SJSA1 (cell line): ENCODE measurements around the gene SLC35B2. TPM values are rescaled to one million over a fixed set of nuclear protein-coding genes. Genes with fewer than 3 reads are reported as not detected.

ENCODE experiments used
- DNase-seq, 2 experiments: peaks; one replicate each; pipeline ENCODE4 v3.0.0-alpha.2; 2015 to 2020; ENCODE audit warnings: low spot score in 2 of 2, low read depth in 1 of 2
- H3K27ac ChIP-seq: fragments of 250-450 bp; sonication (Bioruptor Pico); 2 replicates; pipeline ENCODE4 v1.5.1; 2020; ENCODE audit warnings: mild to moderate bottlenecking, moderate library complexity
- H3K27me3 ChIP-seq: fragments of 250-450 bp; sonication (Bioruptor Pico); replicated peaks from 2 replicates; pipeline ENCODE4 v1.5.1; 2020; ENCODE audit warnings: mild to moderate bottlenecking, moderate library complexity
- H3K36me3 ChIP-seq: fragments of 250-450 bp; sonication (Bioruptor Pico); 2 replicates; pipeline ENCODE4 v1.5.1; 2020; ENCODE audit warnings: mild to moderate bottlenecking
- H3K4me1 ChIP-seq: fragments of 250-450 bp; sonication (Bioruptor Pico); replicated peaks from 2 replicates; pipeline ENCODE4 v1.6.1; 2021; ENCODE audit warnings: mild to moderate bottlenecking
- H3K4me3 ChIP-seq: fragments of 250-450 bp; sonication (Bioruptor Pico); 2 replicates; pipeline ENCODE4 v1.5.1; 2020; ENCODE audit warnings: mild to moderate bottlenecking
- H3K9me3 ChIP-seq: fragments of 250-450 bp; sonication (Bioruptor Pico); replicated peaks from 2 replicates; pipeline ENCODE4 v1.5.1; 2020; ENCODE audit warnings: mild to moderate bottlenecking
- total RNA-seq: library from RNA; depleted of rRNA; stranded (reverse); fragments of >200 nt; shearing (Covaris generic); gene quantifications from 2 replicates; pipeline ENCODE4 v1.2.3, GENCODE V29; 2014

SLC35B2 gene
- total RNA-seq, 1 experiment from 2014 or later, result 89.9 TPM

DNA sequence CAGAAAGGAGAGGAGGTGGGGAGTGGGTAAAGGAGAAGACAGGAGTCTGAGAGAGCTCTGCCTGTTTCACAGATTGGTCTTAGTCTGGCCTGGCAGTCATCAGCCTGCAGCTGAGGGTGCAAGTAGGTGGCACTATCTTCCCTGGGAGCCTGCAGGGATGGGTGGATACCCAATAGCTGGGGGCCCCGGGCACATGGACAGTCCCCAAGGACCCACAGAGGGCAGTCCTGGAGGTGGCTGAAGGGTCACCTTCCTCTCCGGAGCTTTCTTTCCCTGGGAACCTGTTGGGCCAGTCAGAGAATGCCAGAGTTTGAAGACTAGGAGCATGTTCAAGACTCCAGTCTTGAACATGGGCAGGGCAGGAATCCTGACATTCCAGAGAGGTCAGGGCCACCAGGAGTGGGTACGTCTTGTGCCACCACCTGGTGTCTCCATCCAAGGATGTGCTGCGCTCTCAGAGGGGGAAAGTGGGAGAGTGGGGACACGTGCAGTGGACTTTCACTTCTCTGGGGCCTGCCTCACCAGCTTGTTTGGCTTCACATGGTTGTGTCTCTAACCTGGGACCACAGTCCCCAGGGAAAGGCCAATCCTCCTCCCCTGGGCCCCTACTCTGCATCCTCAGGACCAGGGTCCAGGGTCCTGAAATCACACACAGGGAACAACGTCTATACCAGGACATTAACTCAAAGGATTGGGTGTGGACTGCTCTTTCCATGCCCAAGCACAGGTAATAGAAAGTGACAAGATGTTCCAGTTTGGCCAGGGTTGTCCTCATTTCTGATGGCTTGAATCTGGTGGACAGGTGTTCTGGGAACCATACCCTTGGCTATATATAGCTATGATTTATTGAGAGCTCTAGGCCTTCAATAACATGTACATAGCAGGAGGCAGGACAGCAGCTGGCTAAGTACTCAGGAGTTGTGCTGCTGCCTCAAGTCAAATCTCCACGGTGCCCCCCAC, 37.8 kb upstream of the SLC35B2 start:
- Histone ChIP-seq H3K27me3 (peaks cover 68% of the 10 kb centered on the region), H3K4me3 (no peak overlapping the region)
- DNase-seq, result no peak

DNA sequence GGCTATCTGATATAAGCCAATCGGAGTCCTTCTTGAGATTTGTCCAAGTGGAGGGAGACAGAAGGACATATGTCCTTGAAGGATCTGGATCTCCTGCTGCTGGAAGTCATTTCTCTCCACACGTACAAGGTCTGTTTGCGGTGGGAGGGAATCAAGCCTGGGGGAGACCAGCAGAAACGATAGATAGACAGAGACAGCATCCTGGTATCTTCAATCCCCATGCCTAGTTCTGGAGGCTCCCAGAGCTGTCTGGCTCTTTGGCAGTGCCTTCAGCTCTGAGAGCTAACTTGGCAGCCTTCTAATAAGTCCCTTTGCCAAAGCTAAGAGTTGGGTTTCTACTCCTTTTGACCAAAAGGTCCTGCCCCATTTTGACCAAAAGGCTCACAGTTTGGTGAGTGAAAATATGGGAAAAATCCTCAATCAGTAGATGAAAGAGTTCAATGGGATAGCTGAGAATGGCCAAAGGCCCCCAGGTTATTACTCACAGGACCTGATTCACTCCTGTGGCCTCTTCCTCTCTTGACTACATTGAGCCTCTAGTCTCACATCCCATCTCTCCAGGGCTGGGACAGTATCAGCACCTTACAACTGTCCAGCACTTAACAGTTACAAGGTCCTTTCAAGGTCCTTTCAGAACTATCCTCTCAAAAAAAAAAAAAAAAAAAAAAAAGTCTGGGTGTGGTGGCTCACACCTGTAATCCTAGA, 35.5 kb upstream of the SLC35B2 start:
- DNase-seq, result no peak
- no peaks in the 10 kb centered on the region for H3K36me3 ChIP-seq
- peaks cover 8% of the 10 kb centered on the region for H3K4me1 ChIP-seq
- H3K27ac ChIP-seq, result no peak overlapping the region
- H3K27me3 ChIP-seq, result peaks cover 76% of the 10 kb centered on the region
- H3K4me3 ChIP-seq, result no peak overlapping the region
- no peaks in the 10 kb centered on the region for H3K9me3 ChIP-seq

More for the DNA sequence above, 37.8 kb upstream of the SLC35B2 start:
- Histone ChIP-seq H3K27ac (no peak overlapping the region), H3K36me3 (peaks cover 2% of the 10 kb centered on the region), H3K9me3 (no peaks in the 10 kb centered on the region), H3K4me1 (peaks cover 10% of the 10 kb centered on the region)

DNA sequence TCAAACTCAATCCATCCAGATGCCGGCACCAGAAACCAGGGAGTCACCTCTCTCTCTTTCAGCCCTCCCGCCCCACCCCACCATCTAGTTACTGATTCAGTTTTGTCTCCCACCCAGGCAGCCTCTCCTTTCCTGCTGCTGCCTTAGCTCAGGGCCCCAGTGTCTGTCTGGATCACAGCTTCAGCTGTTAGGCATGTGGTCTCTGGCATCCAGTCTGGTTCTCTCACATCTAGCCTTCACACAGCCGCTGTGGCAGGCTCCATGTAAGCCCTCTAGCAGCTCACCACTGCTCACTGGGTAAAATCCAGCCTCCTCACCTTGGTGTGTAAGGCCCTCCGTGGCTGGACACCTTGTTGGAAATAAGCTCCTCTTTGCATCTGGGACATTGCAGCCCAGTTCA, 34.5 kb upstream of the SLC35B2 start:
- H3K4me3 ChIP-seq, result no peak overlapping the region
- no peak overlapping the region for H3K27ac ChIP-seq
- no peaks in the 10 kb centered on the region for H3K4me1 ChIP-seq
- H3K27me3 ChIP-seq, result peaks cover 66% of the 10 kb centered on the region
- no peaks in the 10 kb centered on the region for H3K36me3 ChIP-seq
- no peak for DNase-seq
- H3K9me3 ChIP-seq, result no peaks in the 10 kb centered on the region

DNA sequence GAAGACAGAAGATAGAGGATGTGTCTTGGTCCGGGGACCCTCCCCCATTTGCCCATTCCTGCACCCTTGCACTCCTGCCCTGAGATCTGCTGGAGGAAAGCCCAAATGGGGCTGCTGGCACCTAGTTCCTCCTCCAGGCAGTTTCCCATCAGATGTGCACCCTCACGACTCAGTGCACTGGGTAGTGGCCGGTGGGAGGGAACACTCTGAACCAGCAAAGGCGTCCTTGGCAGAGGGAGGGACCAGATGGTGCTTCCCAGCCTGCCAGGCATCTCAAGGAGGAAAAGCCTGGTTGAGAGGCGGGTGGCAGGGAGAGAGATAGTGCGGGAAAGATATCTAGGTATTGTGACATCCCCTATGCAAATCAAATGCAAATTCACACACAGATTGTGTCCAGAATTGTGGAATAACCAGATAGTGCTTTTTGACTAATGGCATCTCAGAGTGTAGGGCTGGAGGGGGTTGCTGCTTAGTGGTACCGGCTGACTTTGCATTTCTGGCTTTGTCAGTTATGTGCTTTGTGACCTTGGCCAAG, 32.5 kb upstream of the SLC35B2 start:
- H3K4me1 ChIP-seq, result no peaks in the 10 kb centered on the region
- no peaks in the 10 kb centered on the region for H3K9me3 ChIP-seq
- H3K27me3 ChIP-seq, result peaks cover 48% of the 10 kb centered on the region
- DNase-seq, result no peak
- no peaks in the 10 kb centered on the region for H3K36me3 ChIP-seq
- no peak overlapping the region for H3K27ac ChIP-seq
- no peak overlapping the region for H3K4me3 ChIP-seq

DNA sequence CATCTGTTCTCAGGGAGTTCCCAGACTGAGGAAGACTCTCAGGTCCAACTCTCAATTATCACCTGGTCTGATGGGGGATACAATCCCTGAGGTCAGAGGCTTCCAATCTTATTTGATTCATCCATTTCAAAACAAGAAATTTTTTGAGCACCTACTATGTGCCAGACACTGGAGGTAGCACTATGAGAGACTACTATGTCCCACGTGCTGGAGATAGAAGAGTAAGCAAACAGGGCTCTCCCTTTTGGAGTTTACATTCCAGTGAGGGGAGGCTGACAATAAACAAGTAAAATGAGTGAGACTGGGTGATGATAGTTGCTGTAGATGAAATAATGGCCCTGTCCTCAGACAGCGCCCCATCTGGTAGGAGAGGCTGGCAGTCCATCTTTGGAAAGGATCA, 29.4 kb upstream of the SLC35B2 start:
- Histone ChIP-seq H3K9me3 (no peaks in the 10 kb centered on the region), H3K4me1 (no peaks in the 10 kb centered on the region), H3K4me3 (no peak overlapping the region), H3K27ac (no peak overlapping the region), H3K36me3 (no peaks in the 10 kb centered on the region), H3K27me3 (peaks cover 34% of the 10 kb centered on the region)
- no peak for DNase-seq

DNA sequence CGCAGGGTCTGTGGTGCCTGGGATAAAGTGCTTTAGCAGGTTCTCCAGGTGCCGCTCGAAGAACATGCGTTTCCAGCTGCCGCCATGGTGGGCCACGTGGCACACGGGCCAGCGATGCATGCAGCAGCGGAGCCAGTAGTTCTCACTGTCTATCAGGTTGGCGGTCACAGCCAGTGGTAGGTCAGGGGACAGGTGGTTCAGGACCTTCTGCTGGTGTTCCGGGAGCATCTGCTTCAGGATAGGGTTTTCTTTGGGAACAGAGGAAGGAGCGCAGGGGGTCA, 28.9 kb upstream of the SLC35B2 start:
- H3K4me3 ChIP-seq, result no peak overlapping the region
- no peak overlapping the region for H3K27ac ChIP-seq
- H3K36me3 ChIP-seq, result no peaks in the 10 kb centered on the region
- H3K27me3 ChIP-seq, result peaks cover 29% of the 10 kb centered on the region
- H3K4me1 ChIP-seq, result no peaks in the 10 kb centered on the region
- H3K9me3 ChIP-seq, result no peaks in the 10 kb centered on the region
- DNase-seq, result no peak

DNA sequence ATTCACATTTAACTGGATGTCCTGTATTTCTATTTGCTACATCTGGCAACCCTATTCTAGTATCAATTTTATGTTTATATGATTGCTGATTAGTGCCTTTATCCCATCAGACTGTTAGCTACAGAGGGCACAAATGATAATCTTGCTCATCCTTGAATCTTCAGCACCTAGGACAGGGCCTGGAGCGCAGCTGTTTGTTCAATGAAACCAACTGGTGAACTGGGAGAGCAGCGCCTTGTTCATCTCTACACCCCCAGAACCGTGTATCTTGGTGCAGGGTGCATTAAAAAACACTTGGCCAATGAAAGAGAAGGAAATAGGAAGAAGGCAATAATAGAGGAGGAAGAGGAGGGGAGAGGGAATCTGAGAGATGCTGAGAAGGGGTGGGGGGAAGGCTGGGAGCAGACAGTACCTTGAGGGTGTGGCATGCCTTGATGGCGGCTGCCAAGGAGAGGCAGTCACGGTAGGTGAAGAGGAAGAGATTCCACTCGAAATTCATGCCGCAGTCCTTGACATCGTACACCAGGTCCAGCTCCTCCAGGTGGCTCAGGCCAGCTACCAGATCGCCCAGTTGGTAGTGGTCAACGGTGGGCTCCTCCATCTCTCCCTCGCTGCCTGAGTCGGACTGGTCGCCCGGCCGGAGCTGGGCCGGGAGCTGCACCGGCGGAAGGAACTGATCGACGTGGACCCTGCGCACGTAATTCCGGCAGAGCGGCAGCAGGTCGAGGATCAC, 28.4 kb upstream of the SLC35B2 start:
- Histone ChIP-seq H3K27me3 (peaks cover 28% of the 10 kb centered on the region), H3K27ac (no peak overlapping the region), H3K4me3 (no peak overlapping the region), H3K4me1 (no peaks in the 10 kb centered on the region), H3K9me3 (no peaks in the 10 kb centered on the region), H3K36me3 (no peaks in the 10 kb centered on the region)
- no peak for DNase-seq

DNA sequence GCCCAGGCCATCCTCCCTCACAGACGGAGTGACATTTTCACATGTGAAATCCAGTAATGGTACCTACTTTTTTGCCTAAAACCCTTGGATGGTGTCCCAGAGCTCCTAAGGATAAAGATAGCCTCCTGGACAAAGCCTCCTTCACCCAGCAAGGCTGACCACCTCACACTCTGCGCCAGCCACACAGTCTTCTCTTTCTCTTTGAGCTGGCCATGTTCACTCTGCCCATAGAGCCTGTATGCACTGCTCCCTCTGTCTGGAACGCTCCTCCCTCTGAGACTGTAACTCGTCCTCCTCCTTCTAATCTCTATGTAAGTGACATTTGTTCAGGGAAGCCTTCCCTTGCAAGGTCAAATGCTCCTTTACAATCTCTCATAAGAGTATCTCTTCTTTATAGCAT, 27.5 kb upstream of the SLC35B2 start:
- DNase-seq, result no peak
- no peaks in the 10 kb centered on the region for H3K36me3 ChIP-seq
- H3K4me1 ChIP-seq, result no peaks in the 10 kb centered on the region
- H3K9me3 ChIP-seq, result no peaks in the 10 kb centered on the region
- H3K27me3 ChIP-seq, result peaks cover 19% of the 10 kb centered on the region
- no peak overlapping the region for H3K27ac ChIP-seq
- no peak overlapping the region for H3K4me3 ChIP-seq

DNA sequence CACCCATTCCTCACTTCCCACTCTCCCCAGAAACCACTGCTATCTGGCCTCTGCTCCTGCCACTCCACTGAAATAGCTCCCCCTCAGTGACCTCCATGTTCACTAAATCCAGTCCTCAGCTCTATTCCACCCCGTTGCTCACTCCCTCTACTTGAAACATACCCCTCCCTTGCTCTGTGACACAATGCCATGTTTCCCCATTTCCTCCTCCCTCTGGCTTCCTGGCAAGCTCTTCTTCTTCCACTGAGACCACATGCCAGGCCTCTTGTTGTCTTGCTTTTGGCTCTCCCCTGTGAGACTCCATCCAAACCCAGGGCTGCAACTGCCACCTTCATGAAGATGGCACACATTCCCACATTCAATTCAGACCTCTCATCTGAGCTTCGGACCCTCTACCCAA, 26.8 kb upstream of the SLC35B2 start:
- no peak for DNase-seq

DNA sequence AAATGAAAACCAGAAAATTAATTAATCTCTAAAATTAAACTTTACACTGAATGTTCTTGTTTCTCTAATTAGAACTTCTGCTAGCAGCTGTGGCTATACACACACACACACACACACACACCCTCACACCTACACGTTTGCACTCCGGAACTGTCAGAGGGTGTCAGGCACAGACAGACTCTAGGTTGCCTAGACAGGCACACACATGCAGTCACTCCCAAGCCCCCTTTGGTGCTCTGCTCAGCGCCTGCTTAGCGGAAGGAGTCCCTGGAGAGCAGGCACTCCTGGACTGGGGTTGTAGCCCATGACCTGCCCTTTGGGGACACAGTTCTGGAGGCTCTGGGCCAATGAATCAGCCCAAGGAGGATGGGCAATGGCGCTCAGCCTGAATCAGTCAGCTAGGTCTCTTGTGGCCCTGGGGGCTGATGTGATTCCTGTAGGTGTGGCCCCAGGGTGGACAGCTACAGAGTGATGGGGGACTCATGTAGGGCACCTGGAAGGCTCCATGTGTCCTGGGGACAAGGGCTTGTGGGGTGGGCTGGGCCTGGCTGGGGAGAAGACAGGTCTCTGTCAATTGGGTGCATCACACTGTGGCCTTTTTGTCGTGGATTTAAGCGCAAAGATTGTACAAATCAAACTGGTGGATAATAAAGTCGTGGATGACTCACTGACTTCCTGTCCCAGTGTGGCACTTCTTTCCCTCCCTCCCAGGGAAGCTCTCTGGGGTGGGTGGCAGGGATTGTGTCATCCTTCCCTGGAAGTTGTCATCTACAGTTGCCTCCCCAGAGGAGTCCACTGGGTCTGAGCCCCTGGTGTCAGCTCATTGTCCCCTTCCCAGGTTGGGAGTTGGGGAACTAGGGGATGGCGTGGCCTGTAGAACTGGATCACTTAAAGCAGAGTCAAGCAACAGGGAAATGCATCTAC, 21.7 kb upstream of the SLC35B2 start:
- Histone ChIP-seq H3K36me3 (no peaks in the 10 kb centered on the region), H3K9me3 (no peaks in the 10 kb centered on the region), H3K4me3 (no peak overlapping the region), H3K27ac (no peak overlapping the region), H3K27me3 (peaks cover 4% of the 10 kb centered on the region), H3K4me1 (peaks cover 10% of the 10 kb centered on the region)
- DNase-seq, result peak in 1 of 2 experiments; percentile 31

More for the DNA sequence above, 26.8 kb upstream of the SLC35B2 start:
- Histone ChIP-seq H3K27ac (no peak overlapping the region), H3K4me3 (no peak overlapping the region), H3K36me3 (no peaks in the 10 kb centered on the region), H3K9me3 (no peaks in the 10 kb centered on the region), H3K27me3 (peaks cover 13% of the 10 kb centered on the region), H3K4me1 (peaks cover 5% of the 10 kb centered on the region)

DNA sequence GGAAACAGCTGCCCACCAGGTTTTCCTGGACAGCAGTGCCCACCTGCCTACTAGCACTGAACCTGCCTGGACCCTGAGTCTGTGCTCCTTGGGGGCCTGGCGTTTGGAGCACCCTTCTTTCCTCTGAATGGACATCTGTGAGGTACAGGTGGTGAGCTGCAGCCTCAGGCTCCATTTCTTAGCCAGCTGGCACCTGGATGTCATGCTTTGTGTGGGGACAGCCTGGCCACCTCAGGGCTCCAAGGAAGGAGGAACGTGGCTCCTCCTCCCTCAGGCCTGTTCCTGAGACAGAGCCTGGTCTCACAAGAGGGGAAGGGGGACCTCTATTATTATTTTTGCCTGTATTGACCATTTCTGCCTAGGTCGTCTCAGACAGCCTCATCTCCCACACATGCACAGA, 21.0 kb upstream of the SLC35B2 start:
- no peaks in the 10 kb centered on the region for H3K36me3 ChIP-seq
- no peak overlapping the region for H3K27ac ChIP-seq
- H3K4me1 ChIP-seq, result peaks cover 10% of the 10 kb centered on the region
- no peak overlapping the region for H3K4me3 ChIP-seq
- DNase-seq, result no peak
- no peaks in the 10 kb centered on the region for H3K9me3 ChIP-seq
- H3K27me3 ChIP-seq, result peaks cover 4% of the 10 kb centered on the region

DNA sequence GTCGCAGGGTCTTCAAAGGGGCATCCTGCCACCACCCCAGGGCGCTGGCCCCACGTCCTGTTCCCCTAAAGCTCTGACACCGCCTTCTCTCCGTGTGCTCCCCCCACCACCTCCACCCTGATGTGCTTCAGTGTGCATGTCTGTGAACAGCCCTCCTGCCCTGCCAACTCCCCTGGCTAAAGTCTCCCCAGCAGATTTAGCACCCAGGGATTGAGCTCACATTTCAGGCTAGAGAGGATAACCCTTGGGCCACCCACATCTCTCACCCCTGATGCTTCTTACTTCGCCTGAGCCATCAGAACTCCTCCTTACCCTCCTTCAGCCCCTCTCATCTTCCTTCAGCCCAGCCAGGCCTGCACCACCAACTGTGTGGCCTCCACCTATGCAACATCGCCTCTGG, 20.4 kb upstream of the SLC35B2 start:
- Histone ChIP-seq H3K36me3 (no peaks in the 10 kb centered on the region), H3K4me3 (no peak overlapping the region), H3K27me3 (peaks cover 4% of the 10 kb centered on the region), H3K27ac (no peak overlapping the region), H3K4me1 (peaks cover 10% of the 10 kb centered on the region), H3K9me3 (no peaks in the 10 kb centered on the region)
- DNase-seq, result no peak
